SU-DHL-6 (cell line): ENCODE data around the gene CLBA1.

ENCODE experiments used
- H2AFZ ChIP-seq: fragments of 200-600 bp; sonication (generic); 2 replicates; pipeline ENCODE4 v1.6.1; 2014; ENCODE audit warnings: low read depth, mild to moderate bottlenecking, moderate library complexity, mixed read lengths, antibody characterized with exemption, low read length; ENCODE audit not compliant: severe bottlenecking
- H3F3A ChIP-seq: fragments of 200-600 bp; shearing (Covaris generic); 2 replicates; pipeline ENCODE4 v1.6.0; 2016; ENCODE audit warnings: antibody characterized with exemption, mild to moderate bottlenecking; ENCODE audit not compliant: insufficient read depth
- H3K27ac ChIP-seq: fragments of 200-600 bp; sonication (generic); 2 replicates; pipeline ENCODE4 v1.5.1; 2016; ENCODE audit warnings: low read depth, mild to moderate bottlenecking, low read length, moderate library complexity, mixed read lengths
- H3K27me3 ChIP-seq: fragments of 200-600 bp; sonication (generic), shearing (Covaris generic); 2 replicates; pipeline ENCODE4 v1.6.0; 2014; ENCODE audit warnings: mild to moderate bottlenecking, low read length
- H3K36me3 ChIP-seq: fragments of 200-600 bp; sonication (generic); 2 replicates; pipeline ENCODE4 v1.6.1; 2014; ENCODE audit warnings: mild to moderate bottlenecking, low read length, mixed read lengths
- H3K4me2 ChIP-seq: fragments of 300-600, 200-600 bp; shearing (Covaris generic), sonication (generic); 2 replicates; pipeline ENCODE4 v1.6.0; 2014; ENCODE audit warnings: low read length, low read depth, mild to moderate bottlenecking; ENCODE audit not compliant: poor library complexity, severe bottlenecking
- H3K4me3 ChIP-seq: fragments of 200-600 bp; sonication (generic); 2 replicates; pipeline ENCODE4 v1.5.1; 2014; ENCODE audit warnings: antibody characterized with exemption, low read length, mild to moderate bottlenecking, mixed read lengths; ENCODE audit not compliant: insufficient read depth, poor library complexity, severe bottlenecking
- H3K79me2 ChIP-seq: fragments of 200-600 bp; sonication (generic); 2 replicates; pipeline ENCODE4 v1.6.1; 2014; ENCODE audit warnings: mild to moderate bottlenecking, low read length, moderate library complexity; ENCODE audit not compliant: insufficient read depth
- H3K9ac ChIP-seq: fragments of 200-600 bp; sonication (generic); 2 replicates; pipeline ENCODE4 v1.7.0; 2014; ENCODE audit warnings: mild to moderate bottlenecking, low read length
- H3K9me2 ChIP-seq: fragments of 200-600 bp; sonication (generic); replicated peaks from 2 replicates; pipeline ENCODE4 v1.6.1; 2014; ENCODE audit warnings: low read length; ENCODE audit not compliant: insufficient read depth
- H3K9me3 ChIP-seq: fragments of 200-600 bp; sonication (generic); 2 replicates; pipeline ENCODE4 v1.6.1; 2014; ENCODE audit warnings: low read length, mixed read lengths; ENCODE audit not compliant: insufficient read depth
- H4K20me1 ChIP-seq: fragments of 200-600 bp; sonication (generic); 2 replicates; pipeline ENCODE4 v1.6.1; 2014; ENCODE audit warnings: low read depth, mild to moderate bottlenecking, antibody characterized with exemption, low read length, moderate library complexity, mixed read lengths
- EZH2phosphoT487 ChIP-seq: fragments of 200-600 bp; sonication (generic), shearing (Covaris generic); conservative IDR thresholded peaks from 2 replicates; pipeline ENCODE4 v1.6.1; 2018; ENCODE audit warnings: mild to moderate bottlenecking, antibody characterized with exemption, low read length, moderate library complexity, mixed read lengths
- TF ChIP-seq, protein P1 (sequence below): fragments of 200-600 bp; sonication (generic); IDR thresholded peaks from one replicate; pipeline ENCODE4 v1.5.1; 2017; ENCODE audit warnings: antibody characterized with exemption, mild to moderate bottlenecking, low read length, moderate library complexity; ENCODE audit not compliant: insufficient read depth, poor library complexity, severe bottlenecking

CLBA1 gene

DNA sequence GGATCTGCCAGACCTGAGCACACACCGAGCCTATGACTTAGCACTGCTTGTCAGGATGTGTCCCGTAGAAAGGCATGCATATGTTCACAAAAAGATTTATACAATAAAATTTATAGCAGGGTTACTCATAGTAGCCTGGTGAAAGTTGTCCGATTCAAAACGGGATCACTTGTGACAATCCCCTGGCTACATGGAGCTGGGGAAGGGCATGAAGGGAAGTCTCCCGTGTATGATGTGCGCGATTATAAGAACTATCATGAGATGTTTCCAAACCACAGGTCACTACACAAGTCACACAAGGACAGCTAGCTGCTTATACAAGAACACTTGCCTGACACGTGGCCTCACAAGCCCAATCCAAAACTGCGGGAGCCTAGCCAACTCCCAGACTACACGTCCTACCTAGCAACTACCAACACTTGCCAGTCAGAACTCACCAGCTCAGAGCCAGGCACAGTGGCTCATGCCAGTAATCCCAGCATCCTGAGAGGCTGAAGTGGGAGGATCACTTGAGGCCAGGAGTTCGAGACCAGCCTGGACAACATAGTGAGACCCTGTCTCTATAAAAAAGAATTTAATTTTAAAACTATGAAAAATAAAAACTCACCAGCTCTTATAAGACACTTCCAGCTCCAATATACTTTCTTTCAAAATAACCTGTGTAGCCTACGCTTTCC, 42.8 kb downstream of the CLBA1 start:
- Histone ChIP-seq H3K36me3 (no peaks in the 10 kb centered on the region), H2AFZ (no peak overlapping the region), H3K27ac (no peak overlapping the region), H3K4me2 (no peak overlapping the region), H3K9me2 (no peaks in the 10 kb centered on the region), H3F3A (0 out of 2 replicates have a peak, but pooled peaks cover 7% of the 10 kb centered on the region), H3K27me3 (no peaks in the 10 kb centered on the region), H3K9ac (no peak overlapping the region), H3K9me3 (no peaks in the 10 kb centered on the region), H3K79me2 (no peaks in the 10 kb centered on the region), H3K4me3 (no peak overlapping the region), H4K20me1 (no peaks in the 10 kb centered on the region)
- no peak for TF ChIP-seq EZH2phosphoT487
- TF ChIP-seq, protein P1, sequence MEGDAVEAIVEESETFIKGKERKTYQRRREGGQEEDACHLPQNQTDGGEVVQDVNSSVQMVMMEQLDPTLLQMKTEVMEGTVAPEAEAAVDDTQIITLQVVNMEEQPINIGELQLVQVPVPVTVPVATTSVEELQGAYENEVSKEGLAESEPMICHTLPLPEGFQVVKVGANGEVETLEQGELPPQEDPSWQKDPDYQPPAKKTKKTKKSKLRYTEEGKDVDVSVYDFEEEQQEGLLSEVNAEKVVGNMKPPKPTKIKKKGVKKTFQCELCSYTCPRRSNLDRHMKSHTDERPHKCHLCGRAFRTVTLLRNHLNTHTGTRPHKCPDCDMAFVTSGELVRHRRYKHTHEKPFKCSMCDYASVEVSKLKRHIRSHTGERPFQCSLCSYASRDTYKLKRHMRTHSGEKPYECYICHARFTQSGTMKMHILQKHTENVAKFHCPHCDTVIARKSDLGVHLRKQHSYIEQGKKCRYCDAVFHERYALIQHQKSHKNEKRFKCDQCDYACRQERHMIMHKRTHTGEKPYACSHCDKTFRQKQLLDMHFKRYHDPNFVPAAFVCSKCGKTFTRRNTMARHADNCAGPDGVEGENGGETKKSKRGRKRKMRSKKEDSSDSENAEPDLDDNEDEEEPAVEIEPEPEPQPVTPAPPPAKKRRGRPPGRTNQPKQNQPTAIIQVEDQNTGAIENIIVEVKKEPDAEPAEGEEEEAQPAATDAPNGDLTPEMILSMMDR: no peak

DNA sequence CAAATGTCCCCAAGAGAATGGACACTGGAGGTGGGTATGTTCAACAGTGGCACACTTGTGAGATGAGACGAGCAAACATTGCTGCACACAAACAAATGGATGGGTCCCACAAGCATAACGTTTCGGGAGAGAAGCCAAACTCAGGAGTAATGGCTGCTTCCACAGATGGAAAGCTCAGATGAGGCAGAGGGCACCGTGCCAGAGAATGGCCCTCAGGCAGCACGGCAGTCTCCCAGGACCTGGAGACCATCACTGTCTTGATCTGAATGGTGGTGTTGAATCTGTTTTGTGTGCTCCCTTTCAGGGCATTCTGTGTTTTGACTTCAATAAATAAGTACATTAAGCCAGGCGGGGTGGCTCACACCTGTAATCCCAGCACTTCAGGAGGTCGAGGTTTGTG, 43.8 kb downstream of the CLBA1 start:
- H3K9me2 ChIP-seq: no peaks in the 10 kb centered on the region
- H3K9me3 ChIP-seq: no peaks in the 10 kb centered on the region
- H3K36me3 ChIP-seq: no peaks in the 10 kb centered on the region
- no peaks in the 10 kb centered on the region for H4K20me1 ChIP-seq
- H3K27me3 ChIP-seq: no peaks in the 10 kb centered on the region
- no peak overlapping the region for H2AFZ ChIP-seq
- no peak overlapping the region for H3K9ac ChIP-seq
- H3F3A ChIP-seq: no peaks in the 10 kb centered on the region
- no peaks in the 10 kb centered on the region for H3K79me2 ChIP-seq
- TF ChIP-seq, protein P1: no peak
- TF ChIP-seq EZH2phosphoT487: no peak
- H3K27ac ChIP-seq: no peak overlapping the region
- no peak overlapping the region for H3K4me3 ChIP-seq
- no peak overlapping the region for H3K4me2 ChIP-seq

GRCh38 chr14:105030194-105030593, 44.6 kb downstream of the CLBA1 start:
- Histone ChIP-seq H3K4me3 (no peak overlapping the region), H3K27ac (no peak overlapping the region), H3K27me3 (no peaks in the 10 kb centered on the region), H3F3A (no peaks in the 10 kb centered on the region), H3K36me3 (no peaks in the 10 kb centered on the region), H3K79me2 (no peaks in the 10 kb centered on the region), H2AFZ (no peak overlapping the region), H3K9me2 (no peaks in the 10 kb centered on the region), H3K9me3 (no peaks in the 10 kb centered on the region), H4K20me1 (no peaks in the 10 kb centered on the region), H3K9ac (no peak overlapping the region), H3K4me2 (no peak overlapping the region)
- TF ChIP-seq, protein P1: no peak
